GM18861 (cell line): ENCODE measurements around the gene GOLGA3.
"Not testable (repeated sequence)": the region's sequence is repeated elsewhere in the genome, so short reads cannot be mapped to it uniquely, and the experiment has no call there.

ENCODE experiments used
- ATAC-seq: cut with Tn5 transposase; IDR thresholded peaks from one replicate; pipeline ENCODE4 v1.9.1; 2021; ENCODE audit not compliant: unreplicated experiment

The GOLGA3 gene

GRCh38 chr12:132847363-132848356 lies 19.0 kb upstream of the GOLGA3 start:
- ATAC-seq, result no peak

GRCh38 chr12:132844681-132845080 lies 16.0 kb upstream of the GOLGA3 start:
- ATAC-seq, result not testable (repeated sequence)

GRCh38 chr12:132842449-132843045 lies 13.9 kb upstream of the GOLGA3 start:
- ATAC-seq, result no peak

- ATAC-seq, result no peak
Observed at GRCh38 chr12:132841151-132841550, 12.5 kb upstream of the GOLGA3 start.

GRCh38 chr12:132840536-132840935 lies 11.9 kb upstream of the GOLGA3 start:
- no peak for ATAC-seq

GRCh38 chr12:132839558-132840235 lies 11.0 kb upstream of the GOLGA3 start:
- ATAC-seq, result no peak

- ATAC-seq, result no peak
Observed at GRCh38 chr12:132838410-132839080, 9.9 kb upstream of the GOLGA3 start.

GRCh38 chr12:132837693-132838409 lies 9.2 kb upstream of the GOLGA3 start:
- ATAC-seq, result no peak

- ATAC-seq, result no peak
Observed at GRCh38 chr12:132836795-132837331, 8.2 kb upstream of the GOLGA3 start.

- not testable (repeated sequence) for ATAC-seq
Observed at GRCh38 chr12:132836230-132836629, 7.6 kb upstream of the GOLGA3 start.

- no peak for ATAC-seq
Observed at GRCh38 chr12:132835076-132836025, 6.7 kb upstream of the GOLGA3 start.

- no peak for ATAC-seq
Observed at GRCh38 chr12:132834181-132834711, 5.6 kb upstream of the GOLGA3 start.

- no peak for ATAC-seq
Observed at GRCh38 chr12:132833341-132833740, 4.7 kb upstream of the GOLGA3 start.

GRCh38 chr12:132831771-132832170 lies 3.1 kb upstream of the GOLGA3 start:
- ATAC-seq, result no peak

- peak; percentile 16 for ATAC-seq
Observed at GRCh38 chr12:132827763-132828703, 636 bp downstream of the GOLGA3 start.

GRCh38 chr12:132825861-132826260 lies 2.8 kb downstream of the GOLGA3 start:
- no peak for ATAC-seq

GRCh38 chr12:132825089-132825488 lies 3.6 kb downstream of the GOLGA3 start:
- ATAC-seq, result no peak

GRCh38 chr12:132824053-132824452 lies 4.6 kb downstream of the GOLGA3 start:
- ATAC-seq, result no peak
